ENCODE data around the gene WDFY1. TPM values are rescaled to one million over a fixed set of nuclear protein-coding genes. Genes with fewer than 3 reads are reported as not detected.

The WDFY1 gene
- total and polyA plus RNA-seq, 3 donors from 2014 or later = 29.5 to 62.9 (median 49.4) TPM

DNA sequence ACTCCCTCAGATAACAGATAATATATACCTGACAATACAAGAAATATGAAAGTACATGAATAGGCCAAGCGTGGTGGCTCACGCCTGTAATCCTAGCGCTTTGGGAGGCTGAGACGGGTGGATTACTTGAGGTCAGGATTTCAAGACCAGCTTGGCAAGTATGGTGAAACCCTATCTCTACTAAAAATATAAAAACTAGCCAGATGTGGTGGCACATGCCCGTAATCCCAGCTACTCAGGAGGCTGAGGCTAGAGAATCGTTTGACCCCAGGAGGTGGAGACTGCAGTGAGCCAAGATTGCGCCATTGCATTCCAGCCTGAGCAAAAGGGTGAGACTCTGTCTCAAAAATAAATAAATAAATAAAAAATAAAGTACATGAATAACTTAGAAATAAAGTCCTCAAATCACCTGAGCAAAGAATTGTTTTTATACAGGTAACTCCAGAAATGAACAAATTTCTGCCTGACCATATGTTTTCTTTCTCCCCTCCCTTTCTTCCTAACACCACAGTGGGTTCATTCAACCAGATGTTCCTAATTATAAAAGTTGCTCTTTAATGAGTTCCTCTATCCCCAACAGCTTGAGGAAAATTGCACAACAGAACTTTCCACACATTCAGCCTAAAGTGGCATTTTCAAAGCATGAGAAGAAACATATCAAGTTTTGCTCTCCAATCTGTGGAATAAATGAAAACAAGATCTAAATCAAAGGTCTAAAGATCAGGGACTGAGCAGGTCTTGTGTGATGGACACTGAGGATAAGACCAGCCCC lies 74.1 kb downstream of the WDFY1 start:
- Histone ChIP-seq H3K9me3 (no peaks in the 10 kb centered on the region), H3K4me1 (no peaks in the 10 kb centered on the region), H3K36me3 (ENCODE audit: low read depth, missing control alignments) (no peaks in the 10 kb centered on the region), H3K27ac (no peak overlapping the region), H3K4me3 (no peak overlapping the region), H3K27me3 (no peaks in the 10 kb centered on the region)
- WGBS, 2 donors = 88% methylated on average over 7 of the region's 7 CpGs
- no peak for DNase-seq
- TF ChIP-seq POLR2A (IDR thresholded peaks at IDR 0.05) = no peak
- TF ChIP-seq, protein P1, sequence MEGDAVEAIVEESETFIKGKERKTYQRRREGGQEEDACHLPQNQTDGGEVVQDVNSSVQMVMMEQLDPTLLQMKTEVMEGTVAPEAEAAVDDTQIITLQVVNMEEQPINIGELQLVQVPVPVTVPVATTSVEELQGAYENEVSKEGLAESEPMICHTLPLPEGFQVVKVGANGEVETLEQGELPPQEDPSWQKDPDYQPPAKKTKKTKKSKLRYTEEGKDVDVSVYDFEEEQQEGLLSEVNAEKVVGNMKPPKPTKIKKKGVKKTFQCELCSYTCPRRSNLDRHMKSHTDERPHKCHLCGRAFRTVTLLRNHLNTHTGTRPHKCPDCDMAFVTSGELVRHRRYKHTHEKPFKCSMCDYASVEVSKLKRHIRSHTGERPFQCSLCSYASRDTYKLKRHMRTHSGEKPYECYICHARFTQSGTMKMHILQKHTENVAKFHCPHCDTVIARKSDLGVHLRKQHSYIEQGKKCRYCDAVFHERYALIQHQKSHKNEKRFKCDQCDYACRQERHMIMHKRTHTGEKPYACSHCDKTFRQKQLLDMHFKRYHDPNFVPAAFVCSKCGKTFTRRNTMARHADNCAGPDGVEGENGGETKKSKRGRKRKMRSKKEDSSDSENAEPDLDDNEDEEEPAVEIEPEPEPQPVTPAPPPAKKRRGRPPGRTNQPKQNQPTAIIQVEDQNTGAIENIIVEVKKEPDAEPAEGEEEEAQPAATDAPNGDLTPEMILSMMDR (IDR thresholded peaks at IDR 0.05) = no peak
- intact Hi-C loops (cut with DNase I; ENCODE audit: low total_unique reads) = no loop called here

DNA sequence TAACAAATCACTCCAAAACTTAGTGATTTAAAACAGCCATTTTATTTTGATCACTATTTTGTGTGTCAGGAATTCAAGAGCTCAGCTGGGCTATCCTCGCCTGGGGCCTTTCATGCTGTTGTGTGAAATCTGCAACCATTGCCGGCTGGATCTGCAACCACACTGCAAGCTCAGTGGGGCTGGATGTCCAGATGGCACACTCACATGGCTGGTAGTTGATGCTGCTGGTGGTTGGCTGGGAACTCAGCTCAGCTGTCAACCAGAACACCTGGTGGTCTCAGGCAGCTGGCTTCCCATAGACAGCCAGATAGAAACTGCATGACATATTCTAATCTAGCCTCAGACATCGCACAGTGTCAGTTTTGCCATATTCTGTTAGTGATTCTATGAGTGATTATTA lies 77.1 kb downstream of the WDFY1 start:
- Histone ChIP-seq H3K27ac (no peak overlapping the region), H3K4me1 (no peaks in the 10 kb centered on the region), H3K9me3 (no peaks in the 10 kb centered on the region), H3K36me3 (ENCODE audit: low read depth, missing control alignments) (no peaks in the 10 kb centered on the region), H3K4me3 (no peak overlapping the region), H3K27me3 (no peaks in the 10 kb centered on the region)
- intact Hi-C loops (cut with DNase I; ENCODE audit: low total_unique reads) = no loop called here
- WGBS, 2 donors = 96 to 97% methylated on average over 3 of the region's 3 CpGs
- DNase-seq = no peak
- no peak for TF ChIP-seq POLR2A (IDR thresholded peaks at IDR 0.05)
- TF ChIP-seq, protein P1 (IDR thresholded peaks at IDR 0.05) = no peak

DNA sequence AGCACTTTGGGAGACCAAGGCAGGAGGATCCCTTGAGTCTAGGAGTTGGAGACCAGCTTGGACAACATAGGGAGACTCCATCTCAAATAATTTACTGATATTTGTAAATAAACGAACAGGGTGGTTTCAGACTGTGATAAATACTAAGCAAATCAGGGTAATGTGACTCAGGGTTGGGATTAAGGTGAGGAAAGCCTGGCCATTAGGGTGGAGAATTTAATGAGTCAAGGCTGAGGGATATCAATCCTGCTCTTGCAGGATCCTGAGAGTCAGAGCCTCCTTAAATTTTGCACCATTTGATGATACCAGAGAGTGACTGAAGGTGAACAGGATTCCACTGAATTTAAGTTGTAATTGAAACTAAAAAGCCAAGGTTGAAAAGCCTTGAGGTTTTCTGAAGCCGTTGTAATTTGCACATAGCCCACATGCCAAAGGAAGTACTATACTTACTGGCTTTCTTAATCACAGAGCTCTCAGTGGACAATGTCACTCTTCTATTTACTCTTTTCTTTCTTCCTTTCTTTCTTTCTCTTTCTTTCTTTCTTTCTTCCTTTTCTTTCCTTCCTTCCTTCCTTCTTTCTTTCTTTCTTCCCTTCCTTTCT lies 79.1 kb downstream of the WDFY1 start:
- no peak for DNase-seq
- Histone ChIP-seq H3K36me3 (ENCODE audit: low read depth, missing control alignments) (no peaks in the 10 kb centered on the region), H3K4me1 (no peaks in the 10 kb centered on the region), H3K27ac (no peak overlapping the region), H3K9me3 (no peaks in the 10 kb centered on the region), H3K4me3 (no peak overlapping the region), H3K27me3 (no peaks in the 10 kb centered on the region)
- intact Hi-C loops (cut with DNase I; ENCODE audit: low total_unique reads) = no loop called here
- TF ChIP-seq POLR2A (IDR thresholded peaks at IDR 0.05) = no peak
- TF ChIP-seq, protein P1 (IDR thresholded peaks at IDR 0.05) = no peak
- WGBS, 2 donors = 71 to 73% methylated on average over 2 of the region's 2 CpGs

DNA sequence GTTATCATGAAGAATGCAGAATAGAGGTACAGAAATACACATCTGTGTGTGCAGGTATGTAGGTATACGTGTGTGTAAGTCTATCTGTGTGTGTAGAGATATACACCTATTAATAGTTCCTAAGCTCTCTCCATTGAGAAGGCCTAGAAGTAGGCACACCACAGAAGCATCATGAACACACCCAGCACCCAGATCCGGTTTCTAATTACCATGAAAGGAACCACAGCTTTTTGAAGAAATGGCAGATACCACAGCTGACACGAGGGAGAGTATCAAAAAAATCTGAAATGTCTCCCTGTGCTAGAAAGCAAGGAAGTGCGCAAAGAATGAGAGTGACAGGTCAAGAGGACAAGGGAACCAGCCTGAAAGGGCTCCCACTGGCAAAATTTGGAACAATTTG lies 80.0 kb downstream of the WDFY1 start:
- Histone ChIP-seq H3K4me3 (no peak overlapping the region), H3K27me3 (no peaks in the 10 kb centered on the region), H3K36me3 (ENCODE audit: low read depth, missing control alignments) (no peaks in the 10 kb centered on the region), H3K27ac (no peak overlapping the region), H3K9me3 (no peaks in the 10 kb centered on the region), H3K4me1 (no peaks in the 10 kb centered on the region)
- WGBS, 2 donors = 90 to 91% methylated on average over 4 of the region's 4 CpGs
- no peak for TF ChIP-seq POLR2A (IDR thresholded peaks at IDR 0.05)
- TF ChIP-seq, protein P1 (IDR thresholded peaks at IDR 0.05) = no peak
- DNase-seq = no peak
- intact Hi-C loops (cut with DNase I; ENCODE audit: low total_unique reads) = no loop called here
